Liver (tissue), 9 donors: ENCODE results near the gene C11orf21. TPM values are rescaled to one million over a fixed set of nuclear protein-coding genes. Genes with fewer than 3 reads are reported as not detected.

Experiments
- DNase-seq: peaks from one replicate; pipeline ENCODE4 v3.0.0-alpha.2; 2017; ENCODE audit warnings: low spot score
- H3K27ac ChIP-seq, 2 donors: one replicate each; pipeline ENCODE4 v1.7.0; 2013; ENCODE audit warnings: inconsistent platforms in 2 of 2, low read length in 2 of 2, control low read depth in 1 of 2, low read depth in 1 of 2, mild to moderate bottlenecking in 1 of 2
- H3K27me3 ChIP-seq, 4 donors: one replicate each; pipeline versions ENCODE4 v1.6.1 to v1.7.0; 2013; ENCODE audit warnings: low read length in 3 of 4, inconsistent platforms in 1 of 4, mild to moderate bottlenecking in 1 of 4, moderate library complexity in 1 of 4; ENCODE audit not compliant: control insufficient read depth in 4 of 4, insufficient read depth in 4 of 4
- H3K36me3 ChIP-seq, 4 donors: one replicate each; pipeline versions ENCODE4 v1.6.1 to v1.7.0; 2013; ENCODE audit warnings: low read length in 3 of 4, mild to moderate bottlenecking in 3 of 4, low read depth in 1 of 4, moderate library complexity in 1 of 4; ENCODE audit not compliant: control insufficient read depth in 4 of 4, insufficient read depth in 3 of 4
- H3K4me1 ChIP-seq, 4 donors: one replicate each; pipeline versions ENCODE4 v1.6.1 to v1.7.0; 2013; ENCODE audit warnings: low read length in 3 of 4, mild to moderate bottlenecking in 3 of 4, moderate library complexity in 1 of 4; ENCODE audit not compliant: control insufficient read depth in 4 of 4, insufficient read depth in 4 of 4
- H3K4me3 ChIP-seq, 3 donors: one replicate each; pipeline versions ENCODE4 v1.6.1 to v1.7.0; 2013; ENCODE audit warnings: low read length in 3 of 3, control low read depth in 1 of 3, low read depth in 1 of 3, mild to moderate bottlenecking in 1 of 3
- H3K9ac ChIP-seq, 2 donors: one replicate each; pipeline ENCODE4 v1.7.0; 2013; ENCODE audit warnings: low read length in 2 of 2, mild to moderate bottlenecking in 2 of 2, moderate library complexity in 2 of 2, control low read depth in 1 of 2, low read depth in 1 of 2
- H3K9me3 ChIP-seq, 4 donors: one replicate each; pipeline versions ENCODE4 v1.6.1 to v1.7.0; 2013; ENCODE audit warnings: low read length in 3 of 4; ENCODE audit not compliant: control insufficient read depth in 4 of 4
- CTCF ChIP-seq: fragments of 150-350 bp; IDR thresholded peaks from 2 replicates; pipeline ENCODE4 v1.5.1; 2017; ENCODE audit warnings: improper control_type of control experiment, low read depth, low read length; ENCODE audit not compliant: missing input control
- EGR1 ChIP-seq, 2 donors: IDR thresholded peaks; 2 replicates each; pipeline ENCODE4 v1.6.1; 2016 to 2018; ENCODE audit warnings: antibody characterized with exemption in 2 of 2, low read depth in 2 of 2
- FOXA1 ChIP-seq: IDR thresholded peaks from 2 replicates; pipeline ENCODE4 v1.6.1; 2016; ENCODE audit warnings: antibody characterized with exemption
- FOXA2 ChIP-seq: IDR thresholded peaks from 2 replicates; pipeline ENCODE4 v1.6.1; 2016; ENCODE audit warnings: antibody characterized with exemption
- HNF4A ChIP-seq, 2 donors: conservative IDR thresholded peaks; 2 replicates each; pipeline ENCODE4 v1.6.1; 2016; ENCODE audit warnings: antibody characterized with exemption in 2 of 2, mild to moderate bottlenecking in 2 of 2
- HNF4G ChIP-seq: IDR thresholded peaks from 2 replicates; pipeline ENCODE4 v1.6.1; 2016; ENCODE audit warnings: antibody characterized with exemption
- NR2F2 ChIP-seq: IDR thresholded peaks from 2 replicates; pipeline ENCODE4 v1.6.1; 2016; ENCODE audit warnings: antibody characterized with exemption
- REST ChIP-seq: IDR thresholded peaks from 2 replicates; pipeline ENCODE4 v1.6.1; 2016; ENCODE audit warnings: antibody characterized with exemption, mild to moderate bottlenecking
- TAF1 ChIP-seq: conservative IDR thresholded peaks from 2 replicates; pipeline ENCODE4 v1.6.1; 2016; ENCODE audit warnings: antibody characterized with exemption, mild to moderate bottlenecking
- ZBTB33 ChIP-seq: IDR thresholded peaks from 2 replicates; pipeline ENCODE4 v1.6.1; 2016; ENCODE audit warnings: antibody characterized with exemption
- WGBS: extraction: QIAGEN DNeasy Blood & Tissue Kit; methylation state at CpG from one replicate; pipeline ENCODE4 v1.1.7; 2013; 5-methylcytosine and 5-hydroxymethylcytosine counted together
- polyA plus RNA-seq, 2 donors: library from polyadenylated mRNA; stranded (reverse) in 1 of 2; unstranded in 1 of 2; fragments of 200-250 nt in 1 of 2; fragments of >200 nt in 1 of 2; fragmentation: Nextera tagmentation in 1 of 2; extraction: Ambion mirVana in 1 of 2; gene quantifications; one replicate each; pipeline versions ENCODE4 v1.2.1 to v1.2.3, GENCODE V29; 2013 to 2015
- total RNA-seq, 2 donors: library from RNA; depleted of rRNA; stranded (reverse); fragments of >200 nt; gene quantifications; one replicate each; pipeline ENCODE4 v1.2.3, GENCODE V29; 2014
- donor health status: healthy.
- donor health status: healthy.
- donor health status: healthy.
- donor health status: healthy.
- donor health status: healthy.

Gene C11orf21
- total and polyA plus RNA-seq, 4 donors = 0.14 to 16.2 (median 0.44) TPM

GRCh38 chr11:2273771-2274170 lies 27.9 kb downstream of the C11orf21 start:
- Histone ChIP-seq H3K27me3 (peaks cover 2 to 27% (median 2%) of the 10 kb centered on the region in 4 donors), H3K9me3 (no peaks in the 10 kb centered on the region), H3K36me3 (no peaks in the 10 kb centered on the region), H3K27ac (no peak overlapping the region), H3K4me1 (peaks cover 4 to 21% (median 13%) of the 10 kb centered on the region in 4 donors), H3K9ac (no peak overlapping the region), H3K4me3 (no peak overlapping the region)
- TF ChIP-seq NR2F2 (no peak), HNF4G (no peak), TAF1 (no peak), FOXA1 (no peak), FOXA2 (no peak)
- peak; percentile 1 for DNase-seq
- WGBS = 85% methylated on average over 12 of the region's 12 CpGs

GRCh38 chr11:2273311-2273710 lies 28.4 kb downstream of the C11orf21 start:
- no peak overlapping the region for H3K9ac ChIP-seq
- H3K27me3 ChIP-seq = peaks cover 2 to 27% (median 2%) of the 10 kb centered on the region in 4 donors
- peak; percentile 22 for DNase-seq
- H3K4me3 ChIP-seq = no peak overlapping the region
- H3K9me3 ChIP-seq = no peaks in the 10 kb centered on the region
- H3K4me1 ChIP-seq = peaks cover 5 to 25% (median 14%) of the 10 kb centered on the region in 4 donors
- H3K36me3 ChIP-seq = no peaks in the 10 kb centered on the region
- WGBS = 91% methylated on average over 15 of the region's 15 CpGs
- no peak overlapping the region for H3K27ac ChIP-seq
- TF ChIP-seq HNF4A (conservative IDR thresholded peaks at IDR 0.05) (no peak), ZBTB33 (no peak), EGR1 (IDR thresholded peaks at IDR 0.05; ENCODE audit: low read depth in 2 of 2) (no peak), FOXA2 (no peak), NR2F2 (no peak), FOXA1 (no peak), HNF4G (no peak)

GRCh38 chr11:2272946-2273280 lies 28.8 kb downstream of the C11orf21 start:
- no peak overlapping the region for H3K9ac ChIP-seq
- 80% methylated on average over 7 of the region's 7 CpGs for WGBS
- no peak for TF ChIP-seq HNF4A (conservative IDR thresholded peaks at IDR 0.05)
- no peak for TF ChIP-seq REST
- no peak for TF ChIP-seq CTCF
- H3K4me1 ChIP-seq = peaks cover 6 to 25% (median 14%) of the 10 kb centered on the region in 4 donors
- no peaks in the 10 kb centered on the region for H3K9me3 ChIP-seq
- H3K27me3 ChIP-seq = peaks cover 2 to 27% (median 2%) of the 10 kb centered on the region in 4 donors
- H3K4me3 ChIP-seq = no peak overlapping the region
- H3K27ac ChIP-seq = no peak overlapping the region
- H3K36me3 ChIP-seq = no peaks in the 10 kb centered on the region
- peak; percentile 26 for DNase-seq
